ENCODE measurements around the gene CTIF.

- TF ChIP-seq, protein P1, sequence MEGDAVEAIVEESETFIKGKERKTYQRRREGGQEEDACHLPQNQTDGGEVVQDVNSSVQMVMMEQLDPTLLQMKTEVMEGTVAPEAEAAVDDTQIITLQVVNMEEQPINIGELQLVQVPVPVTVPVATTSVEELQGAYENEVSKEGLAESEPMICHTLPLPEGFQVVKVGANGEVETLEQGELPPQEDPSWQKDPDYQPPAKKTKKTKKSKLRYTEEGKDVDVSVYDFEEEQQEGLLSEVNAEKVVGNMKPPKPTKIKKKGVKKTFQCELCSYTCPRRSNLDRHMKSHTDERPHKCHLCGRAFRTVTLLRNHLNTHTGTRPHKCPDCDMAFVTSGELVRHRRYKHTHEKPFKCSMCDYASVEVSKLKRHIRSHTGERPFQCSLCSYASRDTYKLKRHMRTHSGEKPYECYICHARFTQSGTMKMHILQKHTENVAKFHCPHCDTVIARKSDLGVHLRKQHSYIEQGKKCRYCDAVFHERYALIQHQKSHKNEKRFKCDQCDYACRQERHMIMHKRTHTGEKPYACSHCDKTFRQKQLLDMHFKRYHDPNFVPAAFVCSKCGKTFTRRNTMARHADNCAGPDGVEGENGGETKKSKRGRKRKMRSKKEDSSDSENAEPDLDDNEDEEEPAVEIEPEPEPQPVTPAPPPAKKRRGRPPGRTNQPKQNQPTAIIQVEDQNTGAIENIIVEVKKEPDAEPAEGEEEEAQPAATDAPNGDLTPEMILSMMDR (IDR thresholded peaks at IDR 0.05): no peak
- TF ChIP-seq POLR2A (IDR thresholded peaks at IDR 0.05): no peak
Measured at GRCh38 chr18:48569139-48569914, 30.5 kb downstream of the CTIF start.
